Endothelial cell of hepatic sinusoid (primary cell): ENCODE results near the gene KLHL33.
"Not testable (repeated sequence)": the region's sequence is repeated elsewhere in the genome, so short reads cannot be mapped to it uniquely, and the experiment has no call there.

Source experiments
- in situ Hi-C: cut with HindIII; loops from 2 replicates; pipeline ENCODE4 v1.10.0; 2017; ENCODE audit warnings: low sequenced_read_pairs

Gene KLHL33

DNA sequence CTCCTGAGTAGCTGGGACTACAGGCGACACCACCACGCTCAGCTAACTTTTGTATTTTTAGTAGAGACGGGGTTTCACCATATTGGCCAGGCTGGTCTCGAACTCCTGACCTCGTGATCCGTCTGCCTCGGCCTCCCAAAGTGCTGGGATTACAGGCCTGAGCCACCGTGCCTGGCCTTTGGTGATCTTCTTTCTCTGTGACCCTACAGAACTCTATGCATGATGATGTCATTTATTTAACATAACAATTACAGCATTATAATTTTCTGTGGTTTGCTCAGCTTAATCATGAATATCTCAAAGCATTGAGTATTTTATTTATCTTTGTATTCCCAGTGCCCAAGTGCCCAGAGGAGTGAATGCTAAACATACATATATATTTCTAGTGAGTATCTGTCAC, 16.9 kb upstream of the KLHL33 start:
- in situ Hi-C loops = not testable (repeated sequence)

- in situ Hi-C loops = no loop called here
Observed at GRCh38 chr14:20446889-20447288, 10.9 kb upstream of the KLHL33 start.

- in situ Hi-C loops = not testable (repeated sequence)
Observed at GRCh38 chr14:20443650-20444049, 7.7 kb upstream of the KLHL33 start.

DNA sequence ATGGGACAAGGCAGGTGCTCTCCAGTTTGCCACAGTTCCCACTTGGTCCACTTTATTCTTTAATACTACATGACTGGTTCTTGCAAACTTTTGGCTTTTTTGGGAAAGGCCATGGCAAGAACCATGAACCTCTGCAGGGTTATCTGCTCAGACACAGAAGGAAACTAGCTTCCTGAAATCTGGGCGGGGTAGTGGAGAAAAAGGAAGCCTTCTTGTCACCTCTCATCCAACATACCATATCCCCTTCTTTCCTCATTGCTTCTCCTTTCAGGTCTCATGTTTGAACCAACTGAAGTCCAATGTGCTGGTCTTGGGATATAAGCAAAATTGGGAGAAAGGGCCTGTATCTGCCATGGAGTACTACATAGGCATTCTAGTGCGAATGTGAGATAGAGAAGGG, 5.5 kb upstream of the KLHL33 start:
- in situ Hi-C loops = no loop called here

DNA sequence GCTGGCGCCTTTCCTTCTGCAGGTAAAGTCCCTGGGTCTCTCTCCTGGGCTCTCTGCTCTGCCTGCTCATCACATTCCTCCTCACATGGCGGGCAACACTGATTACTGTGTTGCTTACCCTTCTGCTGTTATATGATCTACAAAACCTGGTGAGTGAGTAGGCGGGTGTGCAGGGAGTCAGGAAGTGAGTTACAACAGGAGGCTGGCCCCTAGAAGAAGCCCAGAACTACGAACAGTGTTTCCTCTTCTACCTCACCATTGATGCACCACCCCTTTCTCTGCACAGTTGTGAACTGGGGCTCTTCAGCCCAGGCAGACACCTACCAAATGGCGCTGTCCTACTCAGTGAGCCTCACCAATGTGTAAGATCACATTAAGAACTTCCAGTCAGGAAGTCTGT, 4.9 kb upstream of the KLHL33 start:
- in situ Hi-C loops = no loop called here

DNA sequence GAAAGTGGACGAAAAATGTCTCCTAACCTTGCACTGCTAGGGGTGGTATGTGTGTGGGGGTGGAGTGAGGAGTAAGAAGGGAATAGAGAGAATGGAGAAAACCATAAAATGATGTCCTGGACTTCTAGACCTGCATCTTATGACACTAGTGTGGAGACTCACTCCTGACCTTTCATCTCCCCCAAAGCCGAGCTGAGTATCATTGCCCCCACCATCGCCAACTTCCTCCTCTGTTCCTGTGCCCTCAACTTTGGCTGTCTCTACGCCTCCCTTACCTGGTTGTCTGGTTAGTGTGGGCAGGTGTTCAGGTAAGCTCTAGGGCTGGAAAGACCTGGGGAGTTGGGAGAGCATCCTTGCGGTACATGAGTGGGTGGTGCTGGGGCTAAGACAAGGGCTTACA, 4.5 kb upstream of the KLHL33 start:
- in situ Hi-C loops = no loop called here

DNA sequence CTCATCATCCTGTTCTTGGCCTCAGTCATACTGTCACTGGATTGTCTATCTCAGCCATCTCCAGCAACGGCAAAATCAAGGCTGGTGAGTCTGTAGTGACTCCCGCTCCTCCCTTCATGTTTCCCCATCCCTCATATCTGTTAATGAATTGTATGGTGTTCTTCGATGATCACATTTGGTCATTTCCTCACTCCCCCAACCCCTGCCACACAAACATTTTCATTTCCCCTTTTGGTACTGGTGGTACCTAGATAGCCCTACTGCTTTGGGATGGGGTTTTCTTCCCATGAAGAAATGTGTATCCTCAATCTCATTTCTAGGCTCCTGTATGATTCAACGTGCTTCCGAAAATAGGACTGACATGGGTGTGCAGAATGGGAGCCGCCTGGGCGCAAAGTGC, 2.7 kb upstream of the KLHL33 start:
- in situ Hi-C loops = no loop called here

- in situ Hi-C loops = no loop called here
Observed at GRCh38 chr14:20436363-20436755, 393 bp upstream of the KLHL33 start.

DNA sequence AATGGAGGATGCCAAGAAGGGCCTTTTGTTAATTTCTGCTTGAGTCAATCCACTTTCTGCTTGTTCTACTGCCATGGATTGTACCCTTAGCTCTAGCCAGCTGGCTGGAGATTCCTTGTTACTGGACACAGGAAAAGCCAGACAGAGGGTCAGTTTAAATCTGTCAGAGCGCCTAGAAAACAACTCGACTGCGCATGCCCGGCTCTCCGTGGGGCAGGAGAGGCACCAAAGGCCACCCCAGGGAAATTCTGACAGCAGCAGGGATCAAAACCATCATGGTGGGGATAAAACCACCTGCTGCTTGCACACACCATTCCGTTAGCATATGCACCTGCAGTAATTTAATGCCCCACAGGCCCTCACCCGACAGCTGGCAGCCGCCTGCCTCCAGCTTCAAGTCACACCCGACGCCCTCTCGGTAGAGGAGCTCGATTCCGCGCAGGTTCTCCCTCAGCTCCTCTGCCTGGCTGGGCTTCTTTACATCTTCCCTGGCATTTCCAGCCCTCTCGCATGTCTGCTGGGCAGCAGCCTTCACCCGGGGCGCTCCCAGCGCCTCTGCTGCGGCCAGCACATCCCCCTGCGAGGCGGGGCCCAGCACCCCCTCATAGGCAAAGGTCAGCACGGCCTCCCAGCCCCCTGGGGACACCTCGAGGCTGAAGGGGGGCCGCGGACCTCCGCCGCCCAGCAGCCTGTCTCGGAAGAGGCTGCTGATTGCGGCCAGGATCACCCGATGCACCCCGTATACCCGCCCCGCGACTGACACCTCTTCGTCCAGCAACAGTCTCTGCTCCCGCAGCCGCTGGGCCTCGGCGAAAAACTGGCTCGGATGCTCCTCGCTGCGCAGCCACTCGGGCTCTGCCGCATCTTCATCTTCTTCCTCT, 1.0 kb downstream of the KLHL33 start:
- in situ Hi-C loops = no loop called here

- in situ Hi-C loops = loop anchor here (5.0 kb wide), 1 partner anchor 32 kb away; the partner anchor contains the start of gene PIP4P1
Observed at GRCh38 chr14:20429801-20430669, 5.9 kb downstream of the KLHL33 start.

DNA sequence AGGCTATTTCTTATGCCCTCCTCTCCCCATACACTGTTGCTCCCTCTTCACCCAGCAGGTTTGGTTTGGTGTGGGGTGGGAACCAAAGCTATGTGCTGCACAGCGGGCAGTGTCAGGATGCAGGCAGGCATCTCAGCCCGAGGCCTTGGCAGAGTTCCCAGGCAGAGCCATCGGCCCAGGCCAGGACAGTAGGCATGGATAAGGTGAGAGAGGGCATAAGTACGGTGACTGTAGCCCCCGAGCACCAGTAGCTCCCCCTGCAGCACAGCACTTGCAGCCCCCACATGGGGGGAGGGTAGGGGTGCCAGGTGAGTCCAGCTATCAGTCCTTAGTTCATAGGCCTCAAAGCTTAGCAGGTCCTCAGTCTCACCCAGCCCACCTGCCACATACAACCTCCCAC, 7.2 kb downstream of the KLHL33 start:
- in situ Hi-C loops = loop anchor here (5.0 kb wide), 1 partner anchor 33 kb away; the partner anchor contains the start of gene PIP4P1

DNA sequence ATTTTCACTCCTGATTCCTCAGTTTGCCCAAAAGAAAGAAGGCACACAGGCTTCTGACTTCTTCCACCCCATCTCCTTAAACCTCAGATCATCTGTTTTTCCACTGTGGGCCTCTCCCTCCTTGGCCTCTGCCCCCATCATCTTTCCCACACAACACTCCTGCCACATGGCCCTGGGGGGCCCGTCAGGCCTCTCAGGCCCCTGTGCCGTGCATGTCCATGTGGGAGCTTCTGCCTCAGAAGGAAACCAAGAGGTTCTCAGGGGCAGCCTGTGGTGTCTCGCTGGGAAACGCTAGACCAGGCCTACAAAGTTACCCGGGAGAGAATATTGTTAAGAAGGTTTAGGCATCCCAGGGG, 8.0 kb downstream of the KLHL33 start:
- in situ Hi-C loops = loop anchor here (5.0 kb wide), 1 partner anchor 34 kb away; the partner anchor contains the start of gene PIP4P1

DNA sequence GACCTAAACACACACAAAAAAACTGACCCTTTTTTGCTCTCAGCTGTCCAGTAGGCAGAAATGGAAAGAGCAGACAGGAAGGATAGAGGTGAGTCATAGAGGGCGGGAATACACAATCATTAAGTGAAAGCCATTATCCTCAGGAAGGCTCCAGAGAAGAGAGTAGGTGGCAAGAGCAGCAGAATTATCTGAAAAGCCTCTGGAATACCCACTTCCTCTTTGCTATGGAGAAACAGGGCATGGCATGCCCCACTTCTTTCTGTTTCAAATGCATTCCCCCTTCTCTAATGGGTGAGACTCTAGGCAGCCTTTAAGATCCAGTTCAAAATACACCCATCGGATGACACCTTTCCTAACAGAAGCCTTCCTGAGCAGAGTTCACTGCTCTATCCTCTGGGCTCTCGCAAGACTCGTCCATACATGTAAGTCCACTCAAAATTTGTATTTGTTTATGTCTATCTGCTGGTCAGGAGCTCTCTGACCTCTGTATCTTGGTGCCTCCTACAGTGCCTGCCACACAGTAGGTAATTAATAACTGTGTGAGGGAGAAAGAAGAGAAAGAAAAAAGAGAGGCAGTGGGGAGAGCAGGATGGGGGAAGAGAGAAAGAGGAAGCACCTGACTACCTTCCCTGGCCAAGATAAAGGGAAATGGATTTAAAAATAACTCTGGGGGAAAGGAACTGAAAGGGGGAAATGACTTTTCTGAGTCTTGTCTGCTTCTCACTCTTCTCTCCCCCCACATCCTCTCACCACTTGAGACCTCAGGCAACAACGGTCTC, 8.5 kb downstream of the KLHL33 start:
- in situ Hi-C loops = loop anchor here (5.0 kb wide), 1 partner anchor 35 kb away; the partner anchor contains the start of gene PIP4P1

DNA sequence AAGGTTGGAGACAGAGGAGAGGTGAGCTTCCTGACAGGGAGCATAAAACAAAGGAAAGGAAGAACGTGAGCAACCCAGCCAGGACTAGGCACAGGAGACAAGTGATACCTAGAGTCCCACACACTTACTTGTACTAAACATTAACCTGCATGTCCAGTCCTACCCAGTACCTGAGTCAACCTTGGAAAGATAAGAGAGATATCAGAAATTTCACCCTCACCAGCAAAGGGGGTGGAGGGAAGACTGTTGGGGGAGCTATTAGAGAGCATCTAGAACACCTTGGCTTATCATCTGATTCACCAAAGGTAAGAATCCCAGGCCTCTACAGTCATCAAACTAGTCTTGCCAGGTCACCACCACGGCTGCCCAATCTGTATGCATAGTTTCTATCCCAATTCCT, 11.1 kb downstream of the KLHL33 start:
- in situ Hi-C loops = loop anchor here (5.0 kb wide), 1 partner anchor 37 kb away; the partner anchor contains the start of gene PIP4P1

- in situ Hi-C loops = no loop called here
Observed at GRCh38 chr14:20422886-20423285, 13.1 kb downstream of the KLHL33 start.

- in situ Hi-C loops = no loop called here
Observed at GRCh38 chr14:20421267-20421666, 14.7 kb downstream of the KLHL33 start.

- in situ Hi-C loops = no loop called here
Observed at GRCh38 chr14:20419419-20419818, 16.5 kb downstream of the KLHL33 start.

DNA sequence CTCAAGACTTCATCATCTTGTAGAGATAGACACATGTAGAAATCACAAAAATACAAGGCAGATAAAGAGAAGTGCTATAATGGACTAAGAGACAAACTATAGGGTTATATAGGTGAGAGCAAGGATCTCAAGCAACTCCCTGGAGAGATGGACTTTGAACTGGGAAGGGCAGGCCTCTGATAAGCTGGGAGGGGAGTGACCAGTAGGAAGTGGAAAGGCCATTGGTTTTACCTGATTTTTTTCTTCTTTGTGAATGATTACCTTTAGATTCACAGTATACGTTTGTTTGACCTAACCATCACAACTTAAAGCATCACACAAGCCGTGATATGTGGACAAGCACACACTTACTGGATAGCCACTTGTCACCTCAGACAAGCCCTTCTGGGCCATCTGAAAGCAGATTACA, 17.5 kb downstream of the KLHL33 start:
- in situ Hi-C loops = no loop called here

DNA sequence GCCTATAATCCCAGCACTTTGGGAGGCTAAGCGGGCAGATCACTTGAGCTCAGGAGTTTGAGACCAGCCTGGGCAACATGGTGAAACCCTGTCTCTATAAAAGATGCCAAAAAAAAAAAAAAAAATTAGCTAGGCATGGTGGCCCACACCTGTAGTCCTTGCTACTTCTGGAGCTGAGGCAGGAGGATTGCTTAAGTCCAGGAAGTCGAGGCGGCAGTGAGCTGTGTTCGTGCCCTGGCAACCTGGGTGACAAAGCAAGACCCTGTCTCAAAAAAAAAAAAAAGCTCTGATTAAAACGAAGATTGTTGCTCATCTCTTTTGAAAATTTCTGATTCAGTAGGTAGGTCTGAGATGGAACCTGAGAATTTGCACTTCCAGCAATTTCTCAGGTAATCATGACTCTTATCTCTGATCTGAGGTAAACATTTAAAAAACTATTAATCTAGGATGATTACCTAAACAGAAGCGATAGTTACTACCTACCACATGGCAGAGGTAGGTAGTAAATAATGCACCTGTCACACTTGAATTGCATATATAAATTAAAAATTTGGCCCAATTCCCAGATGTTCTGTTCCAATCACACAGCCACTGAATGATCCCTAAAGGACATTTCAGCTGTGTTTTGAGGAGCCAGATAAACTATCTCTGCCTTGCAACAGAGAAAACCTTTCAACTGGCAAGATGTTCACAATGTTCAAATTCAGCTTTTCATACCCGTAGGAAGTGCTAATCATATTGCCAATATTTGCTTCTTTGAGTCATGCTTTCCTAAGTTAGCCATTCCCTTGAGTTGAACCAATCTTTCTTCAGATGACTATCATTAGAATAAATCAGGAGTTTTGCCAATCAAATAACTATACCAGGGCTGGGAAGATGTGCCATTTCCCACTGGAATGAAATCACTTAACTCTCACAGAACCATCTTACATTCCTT, 18.4 kb downstream of the KLHL33 start:
- in situ Hi-C loops = no loop called here

- in situ Hi-C loops = no loop called here
Observed at GRCh38 chr14:20416223-20416622, 19.7 kb downstream of the KLHL33 start.
